ENCODE data around the gene CLCF1.
A peak's percentile ranks its signal among the peaks of the same experiment; 100 is the strongest.
"Not testable (repeated sequence)": the region's sequence is repeated elsewhere in the genome, so short reads cannot be mapped to it uniquely, and the experiment has no call there.

The CLCF1 gene

GRCh38 chr11:67320691-67321090 is 52.7 kb downstream of the CLCF1 start:
- no peak for DNase-seq

DNA sequence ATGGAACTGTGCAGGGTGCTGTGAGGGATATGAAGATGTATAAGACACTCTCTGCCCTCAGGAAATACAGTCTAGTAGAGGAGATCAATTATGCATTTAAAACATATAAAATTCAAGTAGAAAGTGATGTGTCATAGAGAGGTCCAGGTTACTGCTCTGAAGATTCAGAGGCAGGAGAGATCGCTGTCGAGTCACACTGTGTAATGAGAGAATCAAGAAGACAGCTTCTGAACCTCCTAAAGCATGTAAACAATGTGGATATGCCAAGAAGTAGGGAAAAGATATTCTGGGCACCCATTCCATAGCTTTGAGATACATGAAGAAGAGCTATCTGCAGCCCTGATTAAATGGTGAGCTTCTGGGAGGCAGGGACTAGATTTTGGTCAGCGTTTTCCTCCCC is 53.4 kb downstream of the CLCF1 start:
- no peak for DNase-seq

- DNase-seq = not testable (repeated sequence)
Observed at GRCh38 chr11:67318876-67319275, 54.5 kb downstream of the CLCF1 start.

- no peak for DNase-seq
Observed at GRCh38 chr11:67317888-67318555, 55.4 kb downstream of the CLCF1 start.

DNA sequence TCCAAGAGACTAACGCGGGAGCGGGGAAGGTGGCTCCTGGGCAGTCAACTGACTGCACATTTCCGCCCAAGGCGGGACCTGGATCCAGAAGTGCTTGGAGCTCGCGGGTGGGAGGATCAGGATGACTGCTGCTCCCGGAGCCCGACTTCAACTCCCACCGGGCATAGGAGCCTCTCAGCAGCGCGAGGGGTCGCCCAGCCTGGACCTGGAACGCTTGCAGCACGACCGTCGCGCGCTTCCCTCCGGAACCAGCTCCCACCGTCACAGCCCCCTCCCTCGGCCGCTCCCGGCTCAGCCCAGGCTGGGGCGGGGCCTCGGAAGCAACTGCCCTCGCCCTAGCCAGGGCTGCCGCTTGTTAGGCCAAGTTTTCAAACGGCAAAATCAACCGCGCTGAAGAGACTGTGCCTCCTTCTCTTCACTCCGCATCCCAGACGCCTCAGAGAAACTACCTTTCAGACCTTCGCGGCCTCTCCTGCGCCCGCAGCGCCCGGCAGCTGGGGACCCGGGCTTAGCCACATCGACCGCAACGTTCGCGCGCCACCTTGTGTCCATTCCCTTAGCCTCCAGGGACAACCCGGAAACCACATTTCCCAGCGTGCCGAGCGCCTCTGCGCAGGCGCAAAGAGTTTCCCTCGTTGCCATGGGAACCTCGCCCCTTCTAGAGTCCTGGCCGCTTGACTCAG is 56.1 kb downstream of the CLCF1 start:
- DNase-seq = peak; percentile 96 to 99

DNA sequence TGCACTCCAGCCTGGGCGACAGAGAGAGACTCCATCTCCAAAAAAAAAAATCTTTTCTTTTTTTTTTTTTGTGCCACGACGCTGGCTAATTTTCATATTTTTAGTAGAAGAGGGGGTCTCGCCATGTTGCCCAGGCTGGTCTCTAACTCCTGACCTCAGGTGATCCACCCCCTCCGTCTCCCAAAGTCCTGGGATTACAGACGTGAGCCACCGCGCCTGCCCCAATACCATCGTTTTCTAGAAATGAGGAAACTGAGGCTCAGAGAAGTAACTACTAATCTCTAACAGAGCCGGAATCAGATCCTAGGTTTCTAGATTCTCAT is 56.6 kb downstream of the CLCF1 start:
- DNase-seq = no peak

DNA sequence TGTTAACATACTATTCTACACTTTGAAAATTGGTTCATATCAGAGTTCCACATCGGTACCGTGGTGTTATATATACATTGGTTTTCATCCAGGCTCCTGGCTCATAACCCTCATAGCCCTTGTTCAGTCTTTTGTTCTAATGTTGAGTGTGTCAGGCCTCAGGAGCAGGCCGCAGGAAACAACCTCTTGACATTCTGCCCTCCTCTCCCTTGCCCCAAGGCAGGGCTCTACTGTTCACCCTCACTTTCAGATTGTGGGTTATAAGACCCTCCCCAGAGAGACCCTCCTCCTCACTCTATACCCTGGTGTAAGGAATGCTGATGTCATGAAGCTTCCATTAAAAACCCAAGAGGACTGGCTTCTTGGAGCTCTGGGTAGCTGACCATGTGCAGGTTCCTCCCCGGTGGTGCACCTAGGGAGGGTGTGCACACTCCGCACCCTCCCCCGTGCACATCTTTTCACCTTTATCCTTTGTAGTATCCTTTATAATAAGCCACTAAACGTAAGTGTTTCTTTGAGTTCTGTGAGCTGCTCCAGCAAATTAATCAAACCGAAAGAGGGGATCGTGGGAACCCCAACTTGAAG is 58.0 kb downstream of the CLCF1 start:
- no peak for DNase-seq

- DNase-seq = no peak
Observed at GRCh38 chr11:67314218-67314617, 59.2 kb downstream of the CLCF1 start.

Data from NCI-H446 (cell line).